CD1c-positive myeloid dendritic cell (primary cell): ENCODE results near the gene LMTK2.

Experiments used
- DNase-seq: peaks from one replicate; pipeline ENCODE4 v3.0.0-alpha.2; 2016; ENCODE audit errors: extremely low spot score

LMTK2 gene

GRCh38 chr7:98203261-98203963, 96.8 kb downstream of the LMTK2 start:
- no peak for DNase-seq

DNA sequence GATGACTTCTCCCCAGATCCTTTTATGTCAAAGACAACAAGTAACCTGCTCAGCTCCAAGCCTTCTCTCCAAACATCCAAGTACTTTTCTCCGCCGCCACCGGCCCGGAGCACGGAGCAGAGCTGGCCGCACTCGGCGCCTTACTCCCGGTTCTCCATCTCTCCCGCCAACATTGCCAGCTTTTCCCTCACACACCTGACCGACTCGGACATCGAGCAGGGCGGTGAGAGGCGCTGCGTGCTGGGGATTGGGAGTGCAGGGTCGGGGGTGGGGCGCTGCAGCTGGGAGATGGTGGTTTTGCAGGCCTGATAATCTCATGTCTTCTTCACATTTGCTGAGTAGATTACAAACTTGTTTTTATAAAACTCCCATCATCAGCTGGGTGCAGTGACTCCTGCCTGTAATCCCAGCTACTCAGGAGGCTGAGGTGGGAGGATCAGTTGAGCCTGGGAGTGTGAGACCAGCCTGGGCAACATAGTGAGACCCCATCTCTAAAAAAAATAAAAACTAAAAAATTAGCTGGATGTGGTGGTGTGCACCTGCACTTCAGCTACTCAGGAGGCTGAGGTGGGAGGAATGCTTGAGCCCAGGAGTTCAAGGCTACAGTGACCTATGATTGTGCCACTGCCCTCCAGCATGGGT, 97.4 kb downstream of the LMTK2 start:
- no peak for DNase-seq

GRCh38 chr7:98204670-98205069, 98.0 kb downstream of the LMTK2 start:
- no peak for DNase-seq

GRCh38 chr7:98205162-98205845, 98.6 kb downstream of the LMTK2 start:
- no peak for DNase-seq

DNA sequence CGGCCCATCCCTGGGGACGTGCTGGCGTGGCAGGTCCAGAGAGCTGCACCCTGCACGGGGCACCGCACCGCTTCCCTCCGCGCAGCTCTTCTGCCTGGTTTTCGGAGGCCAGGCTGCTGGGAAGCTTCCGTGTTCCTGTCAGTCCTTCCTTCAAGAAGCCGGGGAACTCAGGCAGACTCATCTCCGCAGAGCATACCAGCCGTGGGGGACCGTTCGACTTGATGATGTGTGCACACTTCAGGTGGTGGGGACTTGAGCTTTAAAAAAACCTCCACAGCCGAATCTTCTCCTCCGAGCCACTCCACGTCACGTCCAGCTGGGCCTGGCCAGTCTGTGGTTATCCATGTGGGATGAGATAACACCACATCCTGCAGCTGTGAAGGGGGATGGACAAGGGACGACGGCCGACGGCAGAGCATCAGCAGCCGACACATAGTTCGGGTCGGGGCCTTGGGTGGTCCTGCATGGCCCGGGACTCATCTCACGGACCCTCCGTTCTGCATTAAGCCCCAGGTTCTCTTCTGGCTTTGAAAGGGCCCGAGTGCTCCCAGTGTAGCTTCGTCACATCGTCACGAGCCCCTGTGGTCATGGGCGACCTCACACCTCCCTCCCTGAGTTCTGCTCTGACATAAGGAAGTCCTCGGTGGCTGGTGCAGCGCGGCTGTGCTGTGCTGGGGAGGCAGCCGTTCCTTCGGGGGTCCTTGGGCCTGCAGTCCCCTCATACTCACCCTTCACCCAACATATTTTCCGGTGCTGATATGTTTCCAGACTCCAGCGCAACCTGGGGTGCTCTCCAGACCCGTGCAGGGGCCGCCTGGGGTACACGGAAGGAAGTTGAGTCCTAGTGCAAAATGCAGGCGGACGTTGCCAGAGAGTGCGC, 100.0 kb downstream of the LMTK2 start:
- no peak for DNase-seq

GRCh38 chr7:98209166-98209920, 102.7 kb downstream of the LMTK2 start:
- DNase-seq, result no peak

- DNase-seq, result no peak
These were observed 104.0 kb downstream of the LMTK2 start for GRCh38 chr7:98210513-98211220.

GRCh38 chr7:98211221-98211675, 104.6 kb downstream of the LMTK2 start, which contains the start of gene BHLHA15:
TSS of gene BHLHA15 (plus strand) at chr7:98211439. CDS start at chr7:98212310, 871 bp downstream.
- no peak for DNase-seq

DNA sequence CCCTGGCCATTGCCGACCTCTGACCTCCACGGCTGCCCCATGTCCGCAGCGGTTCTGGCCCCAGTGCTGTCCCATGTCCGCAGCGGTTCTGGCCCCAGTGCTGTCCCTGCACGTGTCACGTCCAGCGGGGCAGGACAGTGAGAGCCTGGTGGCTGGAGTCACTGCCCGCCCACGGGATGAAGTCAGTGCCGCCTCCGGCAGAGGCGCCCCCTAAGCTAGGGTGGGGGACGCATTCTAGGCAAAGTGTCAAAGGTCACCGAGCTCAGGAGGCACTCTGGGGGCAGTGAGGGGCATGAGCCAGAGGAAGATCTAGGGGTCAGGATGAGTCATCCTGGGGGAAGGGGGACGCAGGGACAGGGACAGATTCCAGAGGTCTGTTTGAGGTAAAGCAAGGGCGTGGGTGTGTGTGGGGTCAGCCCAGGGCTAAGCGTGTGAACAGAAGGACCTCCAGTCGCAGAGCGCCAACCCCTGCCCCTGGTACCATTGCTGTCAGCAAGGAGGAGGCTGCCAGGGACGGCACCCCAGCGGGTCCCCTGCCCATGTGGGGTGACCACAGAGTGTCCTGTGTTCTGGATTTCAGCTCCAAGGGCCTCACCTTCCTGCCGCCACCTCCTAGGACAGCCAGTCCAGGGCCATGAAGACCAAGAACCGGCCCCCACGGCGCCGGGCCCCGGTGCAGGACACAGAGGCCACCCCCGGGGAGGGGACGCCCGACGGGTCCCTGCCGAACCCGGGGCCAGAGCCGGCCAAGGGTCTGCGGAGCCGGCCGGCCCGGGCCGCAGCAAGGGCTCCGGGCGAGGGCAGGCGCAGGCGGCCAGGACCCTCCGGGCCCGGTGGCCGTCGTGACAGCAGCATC, 105.2 kb downstream of the LMTK2 start:
- no peak for DNase-seq

DNA sequence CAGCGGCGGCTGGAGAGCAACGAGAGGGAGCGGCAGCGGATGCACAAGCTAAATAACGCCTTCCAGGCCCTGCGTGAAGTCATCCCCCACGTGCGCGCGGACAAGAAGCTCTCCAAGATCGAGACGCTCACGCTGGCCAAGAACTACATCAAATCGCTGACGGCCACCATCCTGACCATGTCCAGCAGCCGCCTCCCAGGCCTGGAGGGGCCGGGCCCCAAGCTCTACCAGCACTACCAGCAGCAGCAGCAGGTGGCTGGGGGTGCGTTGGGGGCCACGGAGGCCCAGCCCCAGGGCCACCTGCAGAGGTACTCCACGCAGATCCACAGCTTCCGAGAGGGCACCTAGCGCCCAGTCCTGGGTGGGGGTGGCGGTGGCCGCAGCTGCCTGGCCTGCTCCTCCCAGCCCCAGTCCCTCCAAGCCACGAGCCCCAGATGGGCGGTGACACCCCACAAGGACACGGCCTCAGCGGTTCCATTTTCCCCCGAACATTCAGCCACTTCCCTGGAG, 105.9 kb downstream of the LMTK2 start:
- DNase-seq, result no peak

DNA sequence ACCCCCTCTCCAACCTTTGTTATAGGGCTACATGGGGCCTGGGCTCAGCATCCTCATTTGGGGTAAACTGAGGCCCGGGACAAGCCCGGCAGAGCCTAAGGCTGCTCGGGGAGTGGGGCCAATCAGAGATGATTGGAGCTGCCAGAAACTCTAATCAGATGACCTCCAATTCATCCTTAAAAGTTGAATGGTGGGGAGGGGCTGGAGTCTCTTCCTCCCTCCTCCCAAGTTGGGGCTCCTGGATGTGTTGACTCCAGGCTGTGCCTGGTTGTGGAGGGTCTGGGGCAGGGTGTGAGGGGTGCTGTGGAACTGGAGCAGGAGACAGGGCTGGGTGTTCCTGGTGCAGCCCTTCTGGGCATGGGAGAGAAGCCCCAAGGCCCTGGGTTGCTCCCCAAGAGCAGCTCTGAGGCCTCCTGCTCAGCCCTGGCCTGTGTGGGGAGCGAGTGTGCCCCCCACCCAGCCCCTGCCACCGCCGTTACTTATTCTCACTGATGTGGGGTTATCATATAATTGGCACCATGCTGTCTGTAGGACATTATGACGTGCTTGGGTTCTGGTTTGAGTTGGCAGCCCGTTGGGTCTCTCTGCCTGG, 106.7 kb downstream of the LMTK2 start:
- DNase-seq, result no peak

- no peak for DNase-seq
These were observed 107.5 kb downstream of the LMTK2 start for GRCh38 chr7:98213888-98214810.

- no peak for DNase-seq
These were observed 108.2 kb downstream of the LMTK2 start for GRCh38 chr7:98214811-98215321.

DNA sequence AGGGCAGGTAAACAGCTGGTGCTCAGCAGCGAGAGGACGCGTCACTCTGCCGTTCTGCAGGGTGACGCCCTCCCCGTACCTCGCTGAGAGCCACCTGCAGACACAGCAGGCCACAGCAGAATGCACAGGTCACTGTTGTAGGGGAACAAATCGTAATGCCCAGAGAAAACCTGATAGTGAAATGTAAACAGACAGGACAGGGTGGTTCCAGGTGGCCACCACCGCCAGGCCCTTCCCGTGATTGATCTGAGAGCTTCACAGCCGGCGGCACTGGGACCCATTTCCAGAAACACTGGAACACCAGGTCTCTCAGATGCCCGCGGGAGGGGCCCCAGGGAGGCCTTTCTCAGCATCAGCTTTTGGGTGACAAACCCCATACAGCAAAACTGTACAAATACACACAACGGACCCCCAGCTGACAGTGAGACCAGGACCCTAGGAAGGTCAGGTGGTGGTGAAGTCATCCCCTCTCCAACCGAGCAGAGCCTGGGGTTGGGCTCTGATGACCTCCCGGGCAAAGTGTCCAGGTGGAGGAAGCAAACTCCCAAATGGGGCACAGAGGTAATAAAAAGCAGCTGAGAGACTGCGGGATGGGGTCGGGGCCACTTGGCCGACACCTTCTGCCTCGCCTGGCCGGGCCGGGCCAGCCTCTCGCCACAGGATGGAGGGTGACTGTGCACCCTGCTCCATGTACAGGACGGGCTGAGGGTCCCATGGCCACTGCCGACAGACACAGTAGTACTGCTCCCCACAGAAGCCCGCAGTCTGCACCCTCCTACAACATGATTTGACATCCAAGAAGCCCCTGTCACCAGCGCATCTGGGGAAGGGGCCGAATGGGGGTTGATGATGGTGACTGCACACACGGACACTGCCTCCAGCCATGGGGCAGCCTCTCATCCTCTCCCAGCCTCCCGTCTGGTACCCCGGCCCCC, 109.2 kb downstream of the LMTK2 start:
- DNase-seq, result no peak

- DNase-seq, result no peak
These were observed 110.4 kb downstream of the LMTK2 start for GRCh38 chr7:98216941-98217622.
